Measurements from ENCODE around the gene MRC1.

DNA sequence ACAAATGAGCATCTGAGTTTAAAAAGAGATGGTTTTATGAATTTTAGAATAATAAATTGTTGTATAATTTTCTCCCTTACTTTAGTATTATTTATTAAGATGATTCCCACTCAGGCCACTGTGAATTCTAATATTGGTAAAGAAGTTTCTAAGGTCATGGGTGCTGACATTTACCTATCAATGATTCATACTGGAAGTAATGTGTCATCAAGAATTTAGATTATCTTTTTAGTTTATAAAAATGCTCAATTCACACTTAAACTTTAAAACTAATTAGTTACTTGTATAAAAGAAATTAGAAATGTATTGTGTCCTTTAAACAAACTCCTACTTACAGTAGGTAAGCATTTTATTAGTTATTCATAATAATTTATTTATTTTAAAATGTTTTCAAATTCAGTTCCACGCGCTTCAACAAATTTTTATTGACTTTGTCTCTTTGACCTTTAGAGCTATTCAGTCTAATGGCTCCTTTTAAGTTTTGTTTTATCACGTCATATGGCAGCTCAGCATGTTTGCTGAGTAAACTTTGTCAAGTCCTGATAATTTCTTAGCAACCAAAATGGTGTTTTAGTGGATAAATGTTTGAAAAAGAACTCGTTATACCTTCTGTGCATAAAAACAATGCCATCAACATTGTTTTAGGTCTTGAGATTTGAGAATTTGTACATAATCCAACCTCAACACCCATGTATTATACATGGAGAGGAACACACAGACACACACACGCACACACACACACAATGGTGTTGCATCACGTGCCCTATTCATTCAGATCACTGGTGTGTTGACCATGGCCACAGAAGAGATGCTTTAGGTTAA lies 15.1 kb upstream of the MRC1 start:
- TF ChIP-seq POLR2AphosphoS5 (IDR thresholded peaks at IDR 0.05; ENCODE audit: low read depth, low read length) (no peak), SIN3A (IDR thresholded peaks at IDR 0.05; ENCODE audit: borderline replicate concordance, insufficient read depth, low read length) (no peak), TAF1 (IDR thresholded peaks at IDR 0.05; ENCODE audit: borderline replicate concordance, insufficient read depth, low read length) (no peak)
- TF ChIP-seq, protein P1, sequence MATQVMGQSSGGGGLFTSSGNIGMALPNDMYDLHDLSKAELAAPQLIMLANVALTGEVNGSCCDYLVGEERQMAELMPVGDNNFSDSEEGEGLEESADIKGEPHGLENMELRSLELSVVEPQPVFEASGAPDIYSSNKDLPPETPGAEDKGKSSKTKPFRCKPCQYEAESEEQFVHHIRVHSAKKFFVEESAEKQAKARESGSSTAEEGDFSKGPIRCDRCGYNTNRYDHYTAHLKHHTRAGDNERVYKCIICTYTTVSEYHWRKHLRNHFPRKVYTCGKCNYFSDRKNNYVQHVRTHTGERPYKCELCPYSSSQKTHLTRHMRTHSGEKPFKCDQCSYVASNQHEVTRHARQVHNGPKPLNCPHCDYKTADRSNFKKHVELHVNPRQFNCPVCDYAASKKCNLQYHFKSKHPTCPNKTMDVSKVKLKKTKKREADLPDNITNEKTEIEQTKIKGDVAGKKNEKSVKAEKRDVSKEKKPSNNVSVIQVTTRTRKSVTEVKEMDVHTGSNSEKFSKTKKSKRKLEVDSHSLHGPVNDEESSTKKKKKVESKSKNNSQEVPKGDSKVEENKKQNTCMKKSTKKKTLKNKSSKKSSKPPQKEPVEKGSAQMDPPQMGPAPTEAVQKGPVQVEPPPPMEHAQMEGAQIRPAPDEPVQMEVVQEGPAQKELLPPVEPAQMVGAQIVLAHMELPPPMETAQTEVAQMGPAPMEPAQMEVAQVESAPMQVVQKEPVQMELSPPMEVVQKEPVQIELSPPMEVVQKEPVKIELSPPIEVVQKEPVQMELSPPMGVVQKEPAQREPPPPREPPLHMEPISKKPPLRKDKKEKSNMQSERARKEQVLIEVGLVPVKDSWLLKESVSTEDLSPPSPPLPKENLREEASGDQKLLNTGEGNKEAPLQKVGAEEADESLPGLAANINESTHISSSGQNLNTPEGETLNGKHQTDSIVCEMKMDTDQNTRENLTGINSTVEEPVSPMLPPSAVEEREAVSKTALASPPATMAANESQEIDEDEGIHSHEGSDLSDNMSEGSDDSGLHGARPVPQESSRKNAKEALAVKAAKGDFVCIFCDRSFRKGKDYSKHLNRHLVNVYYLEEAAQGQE (IDR thresholded peaks at IDR 0.05; ENCODE audit: insufficient read depth in 1 of 2, low read depth in 2 of 2, low read length in 2 of 2): no peak
